ENCODE measurements around the gene PHF21A.
A peak's percentile ranks its signal among the peaks of the same experiment; 100 is the strongest.
"Not testable (repeated sequence)": the region's sequence is repeated elsewhere in the genome, so short reads cannot be mapped to it uniquely, and the experiment has no call there.

Gene PHF21A

GRCh38 chr11:46020084-46020599, 101.1 kb downstream of the PHF21A start:
- no peak overlapping the region for H3K4me3 ChIP-seq (ENCODE audit: low read depth in 1 of 2, low read length in 2 of 2)
- no peaks in the 10 kb centered on the region for H3K4me1 ChIP-seq (ENCODE audit: insufficient read depth, low read length)
- H3K27me3 ChIP-seq (ENCODE audit: control insufficient read depth in 1 of 2, insufficient read depth in 2 of 2, low read length in 2 of 2) = no peaks in the 10 kb centered on the region
- no peak overlapping the region for H3K9ac ChIP-seq (ENCODE audit: low read length)
- H3K9me3 ChIP-seq (ENCODE audit: low read length) = no peaks in the 10 kb centered on the region
- H3K27ac ChIP-seq (ENCODE audit: low read depth, low read length) = no peak overlapping the region
- H3K36me3 ChIP-seq (ENCODE audit: insufficient read depth, low read length) = no peaks in the 10 kb centered on the region

GRCh38 chr11:46018651-46019050, 102.6 kb downstream of the PHF21A start:
- Histone ChIP-seq H3K4me3 (ENCODE audit: low read depth in 1 of 2, low read length in 2 of 2) (no peak overlapping the region), H3K36me3 (ENCODE audit: insufficient read depth, low read length) (no peaks in the 10 kb centered on the region), H3K27me3 (ENCODE audit: control insufficient read depth in 1 of 2, insufficient read depth in 2 of 2, low read length in 2 of 2) (no peaks in the 10 kb centered on the region), H3K4me1 (ENCODE audit: insufficient read depth, low read length) (no peaks in the 10 kb centered on the region), H3K9ac (ENCODE audit: low read length) (no peak overlapping the region), H3K27ac (ENCODE audit: low read depth, low read length) (no peak overlapping the region), H3K9me3 (ENCODE audit: low read length) (no peaks in the 10 kb centered on the region)

DNA sequence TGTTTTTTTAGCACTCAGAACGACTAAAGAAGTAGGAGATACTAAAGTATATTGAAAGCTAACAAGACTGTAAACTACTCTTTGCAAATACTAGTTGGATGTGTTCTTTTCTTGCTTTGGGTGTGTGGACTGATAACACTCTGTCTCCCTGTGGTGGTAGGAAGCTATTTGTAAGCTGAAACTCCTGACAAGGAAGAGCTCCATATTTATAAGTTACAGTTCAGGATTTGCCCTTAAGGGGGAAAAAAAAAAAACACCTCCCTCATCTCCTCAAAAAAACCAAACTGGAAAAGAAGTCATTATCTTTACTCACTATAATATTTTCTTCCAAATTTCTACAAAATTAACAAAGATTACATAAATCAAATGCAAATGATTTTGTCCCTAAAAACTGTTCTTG, 103.9 kb downstream of the PHF21A start:
- no peaks in the 10 kb centered on the region for H3K27me3 ChIP-seq (ENCODE audit: control insufficient read depth in 1 of 2, insufficient read depth in 2 of 2, low read length in 2 of 2)
- H3K9me3 ChIP-seq (ENCODE audit: low read length) = no peaks in the 10 kb centered on the region
- no peak overlapping the region for H3K27ac ChIP-seq (ENCODE audit: low read depth, low read length)
- H3K36me3 ChIP-seq (ENCODE audit: insufficient read depth, low read length) = no peaks in the 10 kb centered on the region
- H3K9ac ChIP-seq (ENCODE audit: low read length) = no peak overlapping the region
- no peak overlapping the region for H3K4me3 ChIP-seq (ENCODE audit: low read depth in 1 of 2, low read length in 2 of 2)
- H3K4me1 ChIP-seq (ENCODE audit: insufficient read depth, low read length) = peaks cover 3% of the 10 kb centered on the region

DNA sequence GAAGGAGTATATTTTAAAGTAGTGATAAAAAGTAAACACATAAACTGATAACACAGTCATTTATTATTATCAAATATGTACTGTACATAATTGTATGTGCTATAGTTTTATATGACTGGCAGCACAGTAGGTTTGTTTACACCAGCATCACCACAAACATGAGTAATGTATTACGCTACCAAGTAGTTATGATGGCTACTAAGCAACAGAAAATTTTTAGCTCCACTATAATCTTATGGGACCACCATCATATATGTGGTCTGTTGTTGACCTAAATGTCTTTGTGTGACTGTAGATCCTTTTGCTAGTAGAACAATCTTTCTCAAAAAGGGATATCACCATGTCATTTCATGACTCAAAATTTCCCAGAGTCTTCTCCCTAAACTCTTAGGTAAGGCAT, 105.3 kb downstream of the PHF21A start:
- Histone ChIP-seq H3K4me1 (ENCODE audit: insufficient read depth, low read length) (peaks cover 5% of the 10 kb centered on the region), H3K36me3 (ENCODE audit: insufficient read depth, low read length) (no peaks in the 10 kb centered on the region), H3K4me3 (ENCODE audit: low read depth in 1 of 2, low read length in 2 of 2) (no peak overlapping the region), H3K27ac (ENCODE audit: low read depth, low read length) (no peak overlapping the region), H3K9me3 (ENCODE audit: low read length) (no peaks in the 10 kb centered on the region), H3K9ac (ENCODE audit: low read length) (no peak overlapping the region), H3K27me3 (ENCODE audit: control insufficient read depth in 1 of 2, insufficient read depth in 2 of 2, low read length in 2 of 2) (no peaks in the 10 kb centered on the region)

DNA sequence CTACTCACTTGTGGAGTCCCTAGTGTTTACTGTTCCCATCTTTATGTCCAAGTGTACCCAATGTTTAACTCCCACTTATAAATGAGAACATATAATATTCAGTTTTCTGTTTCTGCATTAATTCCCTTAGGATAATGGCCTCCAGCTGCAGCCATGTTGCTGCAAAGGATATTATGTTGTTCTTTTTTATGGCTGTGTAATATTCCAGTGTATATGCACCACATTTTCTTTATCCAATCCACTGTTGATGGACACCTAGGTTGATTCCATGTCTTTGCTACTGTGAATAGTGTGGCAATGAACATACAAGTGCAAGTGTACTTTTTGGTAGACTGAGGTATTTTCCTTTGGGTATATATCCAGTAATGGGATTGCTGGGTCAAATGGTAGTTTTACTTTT, 107.1 kb downstream of the PHF21A start:
- H3K4me3 ChIP-seq (ENCODE audit: low read depth in 1 of 2, low read length in 2 of 2); H3K4me1 ChIP-seq (ENCODE audit: insufficient read depth, low read length); H3K36me3 ChIP-seq (ENCODE audit: insufficient read depth, low read length); H3K27ac ChIP-seq (ENCODE audit: low read depth, low read length); H3K9ac ChIP-seq (ENCODE audit: low read length); H3K27me3 ChIP-seq (ENCODE audit: control insufficient read depth in 1 of 2, insufficient read depth in 2 of 2, low read length in 2 of 2); H3K9me3 ChIP-seq (ENCODE audit: low read length): not testable (repeated sequence)

- Histone ChIP-seq H3K9ac (ENCODE audit: low read length) (no peak overlapping the region), H3K36me3 (ENCODE audit: insufficient read depth, low read length) (no peaks in the 10 kb centered on the region), H3K4me3 (ENCODE audit: low read depth in 1 of 2, low read length in 2 of 2) (no peak overlapping the region), H3K9me3 (ENCODE audit: low read length) (no peaks in the 10 kb centered on the region), H3K27me3 (ENCODE audit: control insufficient read depth in 1 of 2, insufficient read depth in 2 of 2, low read length in 2 of 2) (no peaks in the 10 kb centered on the region), H3K27ac (ENCODE audit: low read depth, low read length) (no peak overlapping the region), H3K4me1 (ENCODE audit: insufficient read depth, low read length) (peaks cover 5% of the 10 kb centered on the region)
These were observed 109.1 kb downstream of the PHF21A start for GRCh38 chr11:46012185-46012584.

- Histone ChIP-seq H3K36me3 (ENCODE audit: insufficient read depth, low read length) (no peaks in the 10 kb centered on the region), H3K9me3 (ENCODE audit: low read length) (no peaks in the 10 kb centered on the region), H3K27ac (ENCODE audit: low read depth, low read length) (no peak overlapping the region), H3K9ac (ENCODE audit: low read length) (no peak overlapping the region), H3K4me1 (ENCODE audit: insufficient read depth, low read length) (peaks cover 5% of the 10 kb centered on the region), H3K27me3 (ENCODE audit: control insufficient read depth in 1 of 2, insufficient read depth in 2 of 2, low read length in 2 of 2) (no peaks in the 10 kb centered on the region), H3K4me3 (ENCODE audit: low read depth in 1 of 2, low read length in 2 of 2) (no peak overlapping the region)
These were observed 111.2 kb downstream of the PHF21A start for GRCh38 chr11:46010100-46010499.

DNA sequence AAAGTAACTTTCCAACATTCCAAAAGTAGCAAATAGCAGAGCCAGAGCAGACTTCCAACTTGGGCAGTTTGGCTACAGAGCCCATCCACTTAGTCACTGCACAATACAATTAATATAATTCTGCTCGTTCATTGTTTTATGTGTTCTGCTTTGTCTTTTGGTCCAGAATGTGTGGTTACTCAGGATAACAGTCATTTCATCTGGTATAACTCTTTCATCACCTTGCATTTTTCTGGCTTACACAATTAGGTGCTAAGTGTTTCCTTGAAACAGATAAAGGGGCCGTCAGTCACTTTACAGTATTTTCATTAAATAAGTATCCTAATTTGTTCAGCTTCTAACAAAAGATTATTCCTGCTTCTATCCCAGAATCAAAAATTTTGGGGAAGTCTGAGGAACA, 111.6 kb downstream of the PHF21A start:
- Histone ChIP-seq H3K9me3 (ENCODE audit: low read length) (no peaks in the 10 kb centered on the region), H3K36me3 (ENCODE audit: insufficient read depth, low read length) (no peaks in the 10 kb centered on the region), H3K27ac (ENCODE audit: low read depth, low read length) (no peak overlapping the region), H3K4me3 (ENCODE audit: low read depth in 1 of 2, low read length in 2 of 2) (no peak overlapping the region), H3K27me3 (ENCODE audit: control insufficient read depth in 1 of 2, insufficient read depth in 2 of 2, low read length in 2 of 2) (no peaks in the 10 kb centered on the region), H3K4me1 (ENCODE audit: insufficient read depth, low read length) (peaks cover 5% of the 10 kb centered on the region), H3K9ac (ENCODE audit: low read length) (no peak overlapping the region)

DNA sequence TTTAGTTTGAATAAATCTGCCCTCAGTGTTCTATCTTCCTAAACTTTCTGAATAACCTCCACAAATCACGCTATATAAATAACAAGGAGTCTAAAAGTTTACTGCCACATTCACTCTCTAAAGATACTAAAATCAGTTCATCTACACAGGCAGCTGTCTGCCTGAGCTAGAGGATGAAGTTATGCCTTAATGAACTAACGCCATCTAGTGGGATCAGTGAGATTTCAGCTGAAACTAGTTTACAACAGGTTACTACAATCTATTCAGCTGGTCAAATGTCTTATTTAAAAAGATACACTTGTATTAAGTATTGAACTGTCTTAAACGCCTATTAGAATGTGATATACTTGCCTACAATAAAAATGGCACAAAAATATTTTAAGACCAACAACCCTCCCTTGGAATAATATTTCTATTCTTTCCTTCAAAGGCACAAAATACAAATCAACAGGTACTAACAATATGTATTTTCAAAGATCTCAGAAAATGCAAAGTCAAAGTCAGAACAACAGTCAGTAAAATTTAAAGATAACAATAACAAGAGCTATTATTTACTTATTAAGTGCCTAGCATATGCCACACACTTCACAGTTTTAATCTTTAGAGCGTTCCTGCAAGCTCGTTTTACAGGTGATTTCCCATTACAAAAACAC, 114.7 kb downstream of the PHF21A start:
- Histone ChIP-seq H3K4me3 (ENCODE audit: low read depth in 1 of 2, low read length in 2 of 2) (no peak overlapping the region), H3K4me1 (ENCODE audit: insufficient read depth, low read length) (peaks cover 8% of the 10 kb centered on the region), H3K9ac (ENCODE audit: low read length) (no peak overlapping the region), H3K27me3 (ENCODE audit: control insufficient read depth in 1 of 2, insufficient read depth in 2 of 2, low read length in 2 of 2) (no peaks in the 10 kb centered on the region), H3K27ac (ENCODE audit: low read depth, low read length) (no peak overlapping the region), H3K9me3 (ENCODE audit: low read length) (no peaks in the 10 kb centered on the region), H3K36me3 (ENCODE audit: insufficient read depth, low read length) (no peaks in the 10 kb centered on the region)

DNA sequence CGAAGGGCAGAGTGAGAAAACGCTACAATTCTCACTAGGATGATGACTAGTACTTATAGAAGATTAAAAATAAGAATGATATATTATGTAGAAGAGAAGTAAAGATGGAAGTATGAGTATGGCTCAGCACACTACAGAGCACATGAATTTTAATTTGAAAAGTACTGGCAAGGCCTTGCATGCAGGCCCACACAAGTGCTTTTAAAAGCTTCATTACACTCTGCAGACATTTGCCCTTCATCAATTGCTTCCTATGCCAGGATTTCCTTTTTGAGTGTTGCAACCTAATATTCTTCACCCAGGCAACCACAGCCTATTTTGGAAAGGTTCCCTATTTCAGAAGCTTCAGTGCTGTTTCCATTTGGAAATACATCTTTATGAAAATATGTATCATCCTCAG, 117.7 kb downstream of the PHF21A start:
- Histone ChIP-seq H3K36me3 (ENCODE audit: insufficient read depth, low read length) (no peaks in the 10 kb centered on the region), H3K9ac (ENCODE audit: low read length) (no peak overlapping the region), H3K9me3 (ENCODE audit: low read length) (no peaks in the 10 kb centered on the region), H3K4me3 (ENCODE audit: low read depth in 1 of 2, low read length in 2 of 2) (no peak overlapping the region), H3K4me1 (ENCODE audit: insufficient read depth, low read length) (peaks cover 14% of the 10 kb centered on the region), H3K27me3 (ENCODE audit: control insufficient read depth in 1 of 2, insufficient read depth in 2 of 2, low read length in 2 of 2) (no peaks in the 10 kb centered on the region), H3K27ac (ENCODE audit: low read depth, low read length) (peak overlapping the region; percentile 3)

DNA sequence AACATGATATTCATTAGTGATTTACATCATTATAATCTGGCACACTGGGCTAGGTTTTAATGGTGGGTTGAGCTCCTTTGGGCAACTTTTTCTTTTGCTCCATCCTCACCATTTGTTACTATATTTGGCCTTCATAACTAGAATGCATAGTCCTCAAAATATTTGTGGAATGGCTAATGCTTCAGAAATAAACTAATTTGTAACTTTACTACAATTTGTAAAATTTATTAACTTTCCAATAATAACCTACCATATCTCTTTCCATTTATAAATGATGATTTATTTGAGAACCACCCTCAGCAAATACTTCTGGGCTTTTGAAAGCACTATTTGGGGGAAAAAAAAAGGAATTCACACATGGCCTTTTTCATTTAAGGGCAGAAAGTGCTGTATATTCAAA, 119.1 kb downstream of the PHF21A start:
- Histone ChIP-seq H3K36me3 (ENCODE audit: insufficient read depth, low read length) (no peaks in the 10 kb centered on the region), H3K4me1 (ENCODE audit: insufficient read depth, low read length) (peaks cover 14% of the 10 kb centered on the region), H3K9me3 (ENCODE audit: low read length) (no peaks in the 10 kb centered on the region), H3K27me3 (ENCODE audit: control insufficient read depth in 1 of 2, insufficient read depth in 2 of 2, low read length in 2 of 2) (no peaks in the 10 kb centered on the region), H3K4me3 (ENCODE audit: low read depth in 1 of 2, low read length in 2 of 2) (no peak overlapping the region), H3K27ac (ENCODE audit: low read depth, low read length) (no peak overlapping the region), H3K9ac (ENCODE audit: low read length) (no peak overlapping the region)

DNA sequence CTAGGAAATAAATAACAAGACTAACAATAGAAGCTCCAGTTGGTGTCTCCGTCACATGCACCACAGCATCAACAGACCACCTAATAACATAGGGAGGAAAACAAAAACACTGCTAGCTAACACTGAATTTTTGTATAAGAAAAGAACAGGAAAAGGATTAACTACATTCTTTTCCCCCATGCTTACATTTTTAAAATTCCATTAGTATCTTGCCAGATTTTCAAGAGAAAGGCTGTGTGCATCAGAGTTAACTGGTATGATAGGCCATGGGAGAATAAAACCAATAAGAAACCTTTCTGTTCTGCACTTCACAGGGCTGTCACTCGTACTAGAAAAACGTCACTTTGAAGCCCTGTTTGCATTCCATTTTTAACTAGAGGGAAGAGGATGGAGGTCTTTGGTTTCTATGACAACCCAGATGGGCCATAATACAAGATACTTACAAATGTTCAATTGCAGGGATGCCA, 119.8 kb downstream of the PHF21A start:
- Histone ChIP-seq H3K27ac (ENCODE audit: low read depth, low read length) (no peak overlapping the region), H3K36me3 (ENCODE audit: insufficient read depth, low read length) (no peaks in the 10 kb centered on the region), H3K27me3 (ENCODE audit: control insufficient read depth in 1 of 2, insufficient read depth in 2 of 2, low read length in 2 of 2) (no peaks in the 10 kb centered on the region)

More for the DNA sequence above, 119.8 kb downstream of the PHF21A start:
- Histone ChIP-seq H3K4me3 (ENCODE audit: low read depth in 1 of 2, low read length in 2 of 2) (no peak overlapping the region), H3K9ac (ENCODE audit: low read length) (no peak overlapping the region), H3K9me3 (ENCODE audit: low read length) (no peaks in the 10 kb centered on the region), H3K4me1 (ENCODE audit: insufficient read depth, low read length) (peaks cover 14% of the 10 kb centered on the region)

Measured in muscle layer of colon (tissue), 2 donors.